GM10847 (cell line): ENCODE measurements around the gene RIPPLY2.

Experiments used
- POLR2A ChIP-seq: IDR thresholded peaks from 2 replicates; pipeline ENCODE4 v1.6.1; 2011; ENCODE audit not compliant: insufficient read length; ENCODE audit errors: extremely low read depth

The RIPPLY2 gene

GRCh38 chr6:83852528-83853177, 507 bp upstream of the RIPPLY2 start:
- TF ChIP-seq POLR2A, result no peak

- no peak for TF ChIP-seq POLR2A
Observed at GRCh38 chr6:83854001-83854501, 891 bp downstream of the RIPPLY2 start.

- TF ChIP-seq POLR2A, result no peak
Observed at GRCh38 chr6:83854766-83855165, 1.6 kb downstream of the RIPPLY2 start.

GRCh38 chr6:83859410-83860358, 6.5 kb downstream of the RIPPLY2 start, which contains the start of gene CYB5R4:
Gene CYB5R4 (plus strand): TSS chr6:83859689. CDS start chr6:83859783, 94 bp downstream.
- peak; percentile 93 for TF ChIP-seq POLR2A

- TF ChIP-seq POLR2A, result no peak
Observed at GRCh38 chr6:83860359-83860755, 7.2 kb downstream of the RIPPLY2 start.

- TF ChIP-seq POLR2A, result no peak
Observed at GRCh38 chr6:83860782-83861495, 7.8 kb downstream of the RIPPLY2 start.

- no peak for TF ChIP-seq POLR2A
Observed at GRCh38 chr6:83862776-83863471, 9.8 kb downstream of the RIPPLY2 start.

- no peak for TF ChIP-seq POLR2A
Observed at GRCh38 chr6:83867043-83867442, 13.9 kb downstream of the RIPPLY2 start.

- no peak for TF ChIP-seq POLR2A
Observed at GRCh38 chr6:83867527-83868161, 14.5 kb downstream of the RIPPLY2 start.

GRCh38 chr6:83868639-83869038, 15.5 kb downstream of the RIPPLY2 start:
- TF ChIP-seq POLR2A, result no peak

GRCh38 chr6:83870649-83871048, 17.5 kb downstream of the RIPPLY2 start:
- TF ChIP-seq POLR2A, result no peak

- TF ChIP-seq POLR2A, result no peak
Observed at GRCh38 chr6:83872386-83873118, 19.4 kb downstream of the RIPPLY2 start.

- no peak for TF ChIP-seq POLR2A
Observed at GRCh38 chr6:83873869-83874268, 20.7 kb downstream of the RIPPLY2 start.

- no peak for TF ChIP-seq POLR2A
Observed at GRCh38 chr6:83875843-83876242, 22.7 kb downstream of the RIPPLY2 start.
